Globus pallidus (tissue), 1 donor: ENCODE data around the gene PEX26.
"Not testable (repeated sequence)": the region's sequence is repeated elsewhere in the genome, so short reads cannot be mapped to it uniquely, and the experiment has no call there.

ENCODE experiments used
- DNase-seq: peaks from one replicate; pipeline ENCODE4 v3.0.0-alpha.2; 2015; ENCODE audit warnings: low spot score

The PEX26 gene

DNA sequence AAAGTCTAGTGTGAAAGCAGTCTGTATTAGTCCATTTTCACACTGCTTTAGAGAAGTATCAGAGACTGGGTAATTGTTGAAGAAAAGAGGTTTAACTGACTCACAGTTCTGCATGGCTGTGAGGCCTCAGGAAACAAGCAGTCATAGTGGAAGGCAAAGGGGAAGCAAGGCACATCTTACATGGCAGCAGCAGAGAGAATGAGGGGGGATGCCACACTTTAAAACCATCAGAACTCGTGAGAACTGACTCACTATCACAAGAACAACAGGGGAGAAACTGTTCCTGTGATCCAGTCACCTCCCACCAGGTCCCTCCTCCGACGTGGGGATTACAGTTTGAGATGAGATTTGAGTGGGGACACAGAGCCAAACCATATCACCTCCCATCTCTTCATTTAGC lies 19.0 kb downstream of the PEX26 start:
- no peak for DNase-seq

DNA sequence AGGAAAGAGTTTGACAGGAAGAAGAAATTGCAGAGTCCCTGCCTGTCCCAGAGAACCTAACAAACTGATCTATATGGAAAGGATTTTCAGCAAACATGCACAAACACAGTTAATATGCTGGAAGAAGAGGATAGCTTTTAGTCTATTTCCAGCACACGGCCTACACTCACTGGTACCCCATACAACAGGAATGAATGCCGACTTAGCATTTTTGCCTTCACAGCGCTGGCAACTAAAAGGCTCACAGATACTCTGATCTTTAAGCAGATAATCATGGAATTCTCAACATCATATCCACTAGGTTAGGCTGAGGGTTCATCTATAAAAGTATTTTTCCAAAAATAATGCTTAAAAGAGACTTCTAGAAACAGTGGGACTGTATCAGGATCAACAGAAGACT lies 23.0 kb downstream of the PEX26 start:
- DNase-seq: no peak

DNA sequence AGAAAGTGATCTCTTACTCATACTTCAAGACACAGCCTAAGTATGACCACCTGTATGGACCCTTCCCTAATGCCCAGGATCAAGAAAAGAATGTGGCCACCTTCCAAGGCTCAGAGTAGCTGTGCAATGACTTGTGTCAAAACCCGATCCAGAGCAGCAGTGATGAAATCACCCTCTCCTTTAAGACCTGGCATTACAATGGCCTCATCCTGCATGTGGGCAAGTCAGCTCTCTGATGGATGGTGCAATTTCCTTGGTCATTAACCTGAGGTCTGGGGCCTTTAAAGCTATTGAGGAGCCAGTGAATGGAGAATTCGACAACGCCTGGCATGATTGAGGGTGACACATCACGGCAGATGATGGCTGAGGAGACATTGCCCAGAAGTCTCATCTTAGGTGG lies 23.7 kb downstream of the PEX26 start:
- DNase-seq: no peak

DNA sequence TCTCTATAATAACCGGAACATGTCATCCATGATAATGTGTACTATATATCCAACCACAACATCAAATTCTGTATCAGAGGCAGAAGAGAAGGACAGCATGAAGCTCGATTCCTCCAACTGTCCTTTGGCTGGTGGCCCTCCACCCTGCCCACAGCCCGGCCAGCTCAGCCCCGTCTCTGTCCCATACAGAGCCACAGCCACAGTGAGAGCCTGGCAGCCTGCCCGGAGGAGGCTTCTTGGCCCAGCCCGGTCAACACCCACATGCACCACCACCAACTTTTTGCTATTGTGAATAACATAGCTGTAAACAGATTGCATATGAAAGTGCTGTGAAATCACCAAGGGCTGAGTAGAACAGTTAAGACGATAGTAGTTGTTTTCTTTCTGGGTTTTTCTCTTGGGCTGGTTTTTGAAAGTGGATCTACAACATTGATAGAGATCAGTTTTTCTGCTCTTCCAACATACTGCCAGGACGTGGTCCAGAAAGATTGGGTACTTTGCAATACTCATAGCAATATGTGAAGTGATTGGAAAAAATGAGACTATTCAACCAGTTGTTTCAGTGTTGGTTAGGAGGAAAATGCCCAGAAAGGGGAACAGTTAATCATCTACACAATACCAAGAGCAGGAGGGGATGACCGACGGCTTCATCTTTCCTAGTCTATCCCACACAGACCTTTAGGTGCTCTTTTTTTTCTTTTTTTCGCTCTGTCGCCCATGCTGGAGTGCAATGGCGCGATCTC lies 25.9 kb downstream of the PEX26 start:
- DNase-seq: no peak

DNA sequence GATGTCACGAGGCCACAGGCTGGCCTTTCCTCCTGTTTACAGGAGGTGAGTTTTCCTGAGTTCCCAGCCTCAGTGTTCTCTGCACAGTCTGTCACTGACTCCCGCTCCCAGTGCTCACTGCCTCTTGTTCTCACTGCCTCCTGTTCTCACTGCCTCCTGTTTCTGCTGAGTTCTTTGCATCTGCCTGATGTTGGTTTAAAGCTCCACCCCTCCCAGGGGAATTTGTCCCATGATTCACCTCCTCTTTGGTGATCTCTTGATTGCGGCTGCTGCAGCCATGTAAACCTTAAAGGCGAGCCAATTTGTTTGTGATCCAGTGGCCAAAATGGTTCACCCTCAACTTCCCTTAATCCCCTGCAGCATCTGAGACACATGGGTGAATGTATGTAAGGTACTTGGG lies 26.8 kb downstream of the PEX26 start:
- no peak for DNase-seq

DNA sequence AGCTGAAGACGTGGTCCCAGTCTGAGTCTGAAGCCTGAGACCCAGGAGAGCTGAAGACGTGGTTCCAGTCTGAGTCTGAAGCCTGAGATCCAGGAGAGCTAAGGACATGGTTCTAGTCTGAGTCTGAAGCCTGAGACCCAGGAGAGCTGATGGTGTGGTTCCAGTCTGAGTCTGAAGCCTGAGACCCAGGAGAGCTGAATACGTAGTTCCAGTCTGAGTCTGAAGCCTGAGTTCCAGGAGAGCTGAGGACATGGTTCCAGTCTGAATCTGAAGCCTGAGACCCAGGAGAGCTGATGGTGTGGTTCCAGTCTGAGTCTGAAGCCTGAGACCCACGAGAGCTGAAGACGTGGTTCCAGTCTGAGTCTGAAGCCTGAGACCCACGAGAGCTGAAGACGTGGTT lies 28.2 kb downstream of the PEX26 start:
- DNase-seq: not testable (repeated sequence)

DNA sequence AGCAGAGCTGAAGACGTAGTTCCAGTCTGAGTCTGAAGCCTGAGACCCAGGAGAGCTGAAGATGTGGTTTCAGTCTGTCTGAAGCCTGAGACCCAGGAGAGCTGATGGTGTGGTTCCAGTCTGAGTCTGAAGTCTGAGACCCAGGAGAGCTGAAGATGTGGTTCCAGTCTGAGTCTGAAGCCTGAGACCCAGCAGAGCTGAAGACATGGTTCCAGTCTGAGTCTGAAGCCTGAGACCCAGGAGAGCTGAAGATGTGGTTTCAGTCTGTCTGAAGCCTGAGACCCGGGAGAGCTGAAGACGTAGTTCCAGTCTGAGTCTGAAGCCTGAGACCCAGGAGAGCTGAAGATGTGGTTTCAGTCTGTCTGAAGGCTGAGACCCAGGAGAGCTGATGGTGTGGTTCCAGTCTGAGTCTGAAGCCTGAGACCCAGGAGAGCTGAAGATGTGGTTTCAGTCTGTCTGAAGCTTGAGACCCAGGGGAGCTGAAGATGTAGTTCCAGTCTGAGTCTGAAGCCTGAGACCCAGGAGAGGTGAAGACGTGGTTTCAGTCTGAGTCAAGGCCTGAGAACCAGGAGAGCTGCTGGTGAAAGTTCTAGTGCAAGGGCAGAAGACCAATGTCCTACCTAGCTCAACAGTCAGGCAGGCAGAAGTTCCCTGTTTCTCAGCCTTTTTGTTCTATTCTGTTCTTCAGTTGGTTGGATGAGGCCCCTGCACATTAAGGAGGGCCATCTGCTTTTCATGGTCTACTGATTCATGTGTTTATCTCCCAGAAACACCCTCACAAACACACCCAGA lies 29.0 kb downstream of the PEX26 start:
- DNase-seq: not testable (repeated sequence)

DNA sequence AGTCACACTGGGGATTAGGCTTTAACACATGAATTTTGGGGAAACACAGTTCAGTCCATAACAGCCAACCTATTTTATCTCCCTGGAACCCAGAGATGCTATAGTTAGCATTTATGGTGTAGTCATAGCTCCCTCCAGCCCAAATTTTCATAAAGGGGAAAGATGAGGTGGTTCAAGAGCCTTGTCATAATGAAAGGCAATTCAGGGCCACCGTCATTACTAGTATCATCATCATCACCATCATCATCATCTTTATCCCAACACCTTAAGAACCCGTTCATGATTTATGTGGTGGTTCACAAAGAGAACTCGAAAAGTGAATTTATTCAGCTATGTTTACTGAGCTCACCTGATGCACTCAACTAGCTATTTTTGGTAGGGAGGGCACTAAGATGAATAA lies 30.4 kb downstream of the PEX26 start:
- no peak for DNase-seq

DNA sequence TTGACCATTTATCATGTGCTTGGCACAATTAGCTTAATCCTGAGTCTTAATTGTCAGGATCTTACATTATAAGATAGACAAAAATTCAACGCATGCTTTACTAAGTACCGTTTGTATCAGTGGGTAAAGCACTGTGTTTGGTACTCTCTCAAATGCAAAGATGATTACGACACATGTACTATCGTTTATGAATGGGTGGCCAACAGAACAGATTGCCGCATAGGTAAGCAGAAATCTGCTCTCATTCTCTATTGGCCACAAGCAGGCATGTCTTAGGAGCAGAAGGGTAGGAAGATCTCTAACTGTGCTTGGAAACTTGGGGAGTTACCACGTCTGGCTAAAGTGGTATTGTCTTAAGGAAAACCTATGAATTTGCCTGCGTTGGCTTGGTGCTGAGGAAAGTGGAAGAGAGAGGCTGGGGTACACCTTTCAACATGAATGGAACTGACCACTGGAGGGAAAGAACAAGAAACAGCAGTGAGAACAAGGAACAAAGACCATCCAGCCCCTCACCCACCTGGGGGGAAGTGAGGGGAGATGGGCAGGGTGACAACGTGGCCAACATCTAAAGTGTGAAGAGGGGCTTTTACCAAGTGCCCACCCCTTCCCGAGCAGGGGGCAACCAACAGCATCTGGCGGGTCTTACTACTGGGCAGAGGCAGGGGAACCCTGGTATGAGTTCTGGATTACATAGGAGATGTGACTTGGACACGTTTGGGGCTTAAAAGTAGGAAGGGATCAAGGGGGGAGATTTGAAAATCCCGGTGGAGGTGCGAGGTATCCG lies 31.8 kb downstream of the PEX26 start:
- DNase-seq: no peak

DNA sequence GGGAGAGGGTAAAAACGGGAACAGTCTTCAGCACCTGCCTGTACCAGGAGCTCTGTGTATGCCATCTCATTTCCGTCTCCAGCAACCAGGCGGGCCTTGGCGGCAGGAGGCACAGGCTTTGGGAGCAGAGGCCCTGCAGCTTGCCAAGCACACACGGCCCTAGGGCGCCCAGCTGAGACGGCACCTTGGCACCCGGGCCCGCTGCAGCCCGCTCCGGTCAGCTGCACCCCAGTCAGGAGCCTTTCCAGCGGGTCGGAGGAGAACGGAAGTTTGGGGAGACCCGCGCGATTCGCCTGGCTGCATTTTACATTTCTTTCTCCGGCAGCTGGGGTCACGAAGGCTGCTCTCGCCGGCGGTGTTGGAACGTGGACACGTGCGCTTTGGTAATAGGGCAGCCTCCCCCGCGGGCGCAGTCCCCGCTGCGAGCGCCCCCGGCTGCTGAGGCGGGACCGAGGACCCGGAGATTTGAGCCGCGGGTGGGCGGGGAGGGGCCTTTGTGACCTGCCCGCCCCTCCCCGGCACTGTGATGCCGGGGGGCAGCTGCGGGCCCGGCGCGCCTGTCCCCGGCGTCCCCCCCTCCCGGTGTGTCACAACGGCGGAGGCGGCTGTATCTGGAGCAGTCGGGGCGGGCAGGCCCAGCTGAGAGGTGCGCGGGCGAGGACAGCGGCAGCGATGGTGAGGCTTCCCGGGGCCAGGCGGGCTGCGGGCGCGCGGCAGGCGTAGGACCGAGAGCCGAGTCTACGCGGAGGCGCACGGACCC lies 32.6 kb downstream of the PEX26 start, which contains the start of gene TUBA8:
TSS of gene TUBA8 (plus strand) at position 616 of the 760 bp plus-strand sequence. CDS start at position 673, 57 bp downstream.
- DNase-seq: no peak

DNA sequence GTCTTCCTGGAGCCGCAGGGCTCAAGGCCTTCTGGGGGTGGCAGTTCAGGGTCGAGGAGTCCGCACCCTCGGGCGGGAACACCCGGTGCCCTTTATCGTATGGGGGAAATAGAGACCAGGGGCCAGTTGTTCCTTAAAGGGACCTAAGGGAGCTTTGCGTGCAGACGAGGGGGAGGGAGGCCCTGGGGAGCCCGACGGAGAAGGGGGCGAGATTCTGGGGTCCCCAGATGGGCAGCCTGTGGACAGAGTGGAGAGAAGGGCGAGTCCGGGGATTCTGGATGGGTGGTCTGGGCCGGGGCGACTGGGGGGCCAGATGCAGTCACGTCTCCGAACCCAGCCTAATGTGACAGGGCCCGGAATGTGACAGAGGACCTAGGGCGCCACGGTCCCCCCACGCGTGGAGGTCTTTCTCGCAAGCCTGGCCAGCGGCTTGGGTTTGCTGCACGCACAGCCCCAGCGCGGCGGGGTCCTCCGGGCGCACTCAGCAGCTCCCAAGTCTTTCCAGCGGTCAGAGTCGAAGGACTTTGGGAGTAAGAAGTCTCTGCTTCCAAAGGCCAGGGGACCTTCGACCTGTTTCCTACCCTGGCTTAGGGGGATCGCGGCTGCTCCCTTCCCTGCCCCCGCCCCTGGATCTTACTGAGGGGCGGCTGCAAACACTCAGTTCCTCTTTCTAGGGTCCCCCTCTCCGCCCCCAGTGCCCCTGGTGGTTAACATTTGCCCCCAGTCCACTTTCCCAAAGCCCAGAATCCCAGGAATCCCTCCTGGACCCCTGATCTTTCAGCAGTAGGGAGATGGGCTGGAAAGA lies 33.4 kb downstream of the PEX26 start:
- DNase-seq: no peak

DNA sequence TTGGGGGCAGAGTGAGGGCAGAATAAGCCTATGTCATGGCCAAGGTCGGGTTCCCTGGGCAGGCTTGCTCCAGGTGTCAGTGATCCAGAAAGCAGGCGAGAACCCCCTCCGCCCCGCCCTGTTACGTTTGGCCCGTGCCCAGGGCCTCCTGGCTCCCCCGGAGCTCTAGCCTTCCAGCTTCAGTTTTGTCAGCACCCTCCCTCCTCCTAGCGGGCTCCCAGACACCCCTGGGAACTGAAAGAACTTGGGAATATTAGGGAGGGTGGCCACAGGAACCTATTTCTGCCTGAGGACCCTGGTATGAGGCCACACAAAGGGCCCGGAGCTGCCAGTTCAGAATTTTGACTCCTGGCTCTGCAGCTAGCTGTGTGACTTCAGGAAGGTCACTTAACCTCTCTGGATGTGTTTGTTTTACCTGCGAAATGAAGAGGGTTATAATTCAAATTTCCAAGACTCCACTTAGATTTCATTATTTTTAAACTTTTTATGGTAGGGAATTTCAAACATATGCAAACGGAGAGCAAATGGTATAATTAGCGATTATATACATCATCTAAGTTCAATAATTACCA lies 34.1 kb downstream of the PEX26 start:
- DNase-seq: no peak

DNA sequence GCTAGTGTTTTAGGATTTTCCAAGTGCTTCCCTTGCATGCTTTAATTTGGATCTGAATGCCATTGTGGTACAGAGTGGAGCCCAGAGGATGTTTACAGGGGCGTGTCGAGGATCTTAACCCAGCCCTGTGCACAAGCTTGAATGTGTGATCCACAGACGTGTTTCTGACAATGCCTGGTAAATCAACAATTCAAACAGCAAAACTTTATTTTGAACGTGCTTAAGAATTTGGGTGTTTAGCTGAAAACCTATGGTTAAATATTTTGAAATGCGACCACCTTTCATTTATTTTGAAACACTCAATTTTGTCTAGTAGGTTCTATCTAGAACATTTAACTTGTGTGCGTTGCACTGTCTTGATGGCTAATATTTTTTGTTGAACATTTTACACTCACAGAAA lies 34.6 kb downstream of the PEX26 start:
- no peak for DNase-seq

DNA sequence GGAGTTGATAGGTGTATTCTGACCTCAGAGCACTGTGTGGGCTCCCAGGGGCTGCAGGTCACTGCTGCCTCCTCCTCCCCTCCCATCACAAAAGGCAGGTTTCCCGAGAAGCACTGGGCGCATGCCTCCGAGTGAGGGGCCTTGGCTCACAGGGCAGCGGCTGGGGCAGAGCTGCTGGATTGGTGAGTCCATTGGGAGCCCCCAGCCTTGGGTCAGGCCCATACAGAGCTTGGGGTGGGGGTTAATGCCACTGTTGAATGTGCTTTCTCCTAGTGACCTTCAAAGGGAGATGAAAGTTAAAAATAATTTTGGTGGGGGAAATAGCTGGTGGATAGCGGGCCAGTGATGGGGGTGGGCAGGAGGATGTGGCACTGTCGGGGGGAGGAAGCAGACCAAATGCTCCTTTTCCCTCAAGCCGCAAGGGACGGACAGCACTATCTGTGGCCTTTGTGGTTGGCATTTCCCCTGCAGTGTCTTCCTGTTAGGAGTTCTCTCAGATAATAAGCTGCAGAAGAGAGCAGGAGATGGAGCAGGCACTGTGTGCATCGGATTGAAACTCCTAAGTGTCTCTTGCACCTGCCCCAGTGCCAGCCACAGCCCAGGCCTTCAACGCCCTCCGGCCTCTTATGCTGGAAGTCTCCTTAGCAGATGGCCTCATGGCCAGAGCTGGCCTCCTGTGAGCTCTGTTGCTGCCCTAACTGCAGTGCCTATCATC lies 36.0 kb downstream of the PEX26 start:
- DNase-seq: no peak

DNA sequence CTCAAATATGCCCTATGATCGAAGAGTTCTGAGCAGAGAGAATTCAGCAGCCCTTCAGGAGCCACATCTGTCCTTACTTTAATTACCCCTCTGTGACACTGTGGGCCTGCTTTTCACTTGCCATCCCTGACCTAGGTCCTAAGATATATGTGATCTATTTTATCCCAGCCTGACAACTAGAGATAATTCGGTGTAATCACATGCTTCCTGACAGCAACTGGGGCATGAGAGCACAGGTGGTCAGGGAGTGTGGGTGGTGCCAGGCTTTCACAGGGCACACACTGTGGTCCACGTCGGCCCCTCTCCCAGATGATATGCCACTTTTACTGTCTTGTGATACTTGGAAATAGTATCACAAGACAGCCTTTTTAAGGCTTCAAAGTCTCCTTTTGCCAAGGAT lies 36.7 kb downstream of the PEX26 start:
- DNase-seq: no peak

DNA sequence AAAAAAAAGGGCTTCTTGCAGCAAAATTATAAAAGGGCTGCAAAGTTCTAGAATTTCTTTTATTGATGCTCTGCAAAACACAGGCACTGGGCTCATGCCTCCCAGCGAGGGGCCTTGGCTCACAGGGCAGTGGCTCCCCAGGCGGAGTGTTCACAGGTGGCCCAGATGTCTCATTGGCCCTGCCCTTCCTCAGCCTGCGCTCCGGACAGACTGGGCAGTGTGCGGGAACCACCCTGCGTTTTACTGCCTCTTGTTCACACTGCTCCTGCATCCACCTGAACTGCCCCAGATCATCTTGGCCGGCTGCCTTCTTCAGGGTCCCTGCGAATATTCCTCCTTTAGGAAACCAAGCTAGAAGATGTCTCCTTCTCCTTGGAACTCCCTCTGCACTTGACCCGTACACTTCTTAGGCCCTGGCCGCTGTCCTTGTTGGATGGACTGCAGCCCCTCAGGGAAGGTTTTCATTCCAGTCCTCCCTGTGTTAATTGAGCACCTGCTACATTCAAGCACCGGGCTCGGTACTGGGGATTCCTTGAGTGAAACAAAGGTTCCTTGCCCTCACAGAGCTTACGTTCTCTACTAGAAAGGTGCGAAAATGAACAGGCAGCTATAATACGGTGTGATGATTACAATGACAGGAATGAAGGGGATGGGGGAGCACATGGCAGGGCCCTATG lies 37.3 kb downstream of the PEX26 start:
- DNase-seq: no peak

DNA sequence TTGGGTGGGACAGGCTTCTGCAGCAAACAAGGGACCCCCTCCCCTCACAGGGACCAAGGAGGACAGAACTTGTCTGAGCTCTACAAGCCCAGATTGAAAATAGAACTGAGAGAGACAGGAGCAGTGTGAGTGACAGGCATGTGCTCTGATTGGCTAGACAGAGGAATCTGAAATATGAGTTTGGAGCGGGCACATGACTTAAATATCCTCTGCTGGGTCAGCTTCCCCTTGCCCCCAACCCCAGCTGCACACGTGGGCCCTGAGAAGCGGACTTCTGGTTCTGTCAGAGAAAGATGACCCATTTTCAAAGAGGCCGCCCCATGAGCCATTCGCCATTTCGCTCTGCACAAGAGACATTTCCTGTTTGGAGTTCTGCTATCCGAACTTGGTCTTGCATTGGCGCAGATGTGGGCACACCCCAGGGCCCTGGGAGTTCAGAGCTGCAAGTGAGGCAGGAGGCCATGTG lies 38.1 kb downstream of the PEX26 start:
- DNase-seq: no peak

DNA sequence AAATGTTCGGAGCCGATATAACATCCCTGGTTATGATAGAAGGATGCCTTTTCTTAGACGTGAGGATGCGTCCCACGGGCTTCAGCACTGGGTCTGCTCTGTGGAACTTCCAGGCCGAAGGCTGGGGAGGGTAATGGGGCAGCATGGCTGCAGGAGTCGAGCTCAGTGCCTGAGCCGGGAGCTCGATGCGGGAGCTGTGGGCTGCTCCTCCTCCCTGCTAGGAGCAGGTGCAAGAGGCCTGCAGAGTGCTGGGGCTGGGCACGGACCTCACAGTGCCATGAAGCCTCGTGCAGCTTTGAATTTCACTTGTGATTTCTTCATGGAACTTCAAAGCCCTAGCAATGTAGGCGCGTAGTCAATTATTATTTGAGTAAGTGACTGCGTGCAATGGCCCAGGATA lies 38.8 kb downstream of the PEX26 start:
- DNase-seq: no peak

DNA sequence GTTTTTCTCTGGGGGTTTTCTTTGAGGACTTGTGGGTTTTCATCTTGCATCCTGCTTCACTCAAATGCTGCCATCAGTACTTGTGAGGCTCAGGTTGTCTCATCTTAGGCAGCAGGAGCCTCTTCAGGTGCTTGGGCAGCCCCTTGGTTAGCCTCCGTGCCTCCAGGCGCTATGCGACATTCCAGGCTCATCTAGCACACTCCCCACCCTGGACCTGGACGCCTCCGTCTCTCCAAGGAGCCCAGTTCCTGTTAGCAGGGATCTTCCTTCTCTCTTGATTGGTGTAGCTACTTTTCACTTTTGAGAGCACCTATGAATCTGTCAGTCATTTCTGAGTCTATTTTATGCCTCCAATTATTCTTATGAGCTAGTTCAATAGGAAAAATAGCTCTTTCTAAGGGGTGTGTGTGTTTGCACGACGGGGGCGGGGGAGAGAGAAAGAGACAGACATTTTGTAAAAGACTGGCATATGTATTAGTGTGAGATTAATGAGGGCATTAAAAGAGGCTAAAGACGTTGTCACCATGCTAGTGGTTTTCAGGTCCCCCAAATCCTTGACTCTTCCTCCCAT lies 40.6 kb downstream of the PEX26 start:
- no peak for DNase-seq
